GM18951 (cell line): ENCODE data around the gene TMEM158.

ENCODE experiments used
- POLR2A ChIP-seq: IDR thresholded peaks from 4 replicates; pipeline ENCODE4 v1.6.1; 2011; ENCODE audit warnings: mild to moderate bottlenecking; ENCODE audit not compliant: insufficient read length, insufficient read depth; ENCODE audit errors: extremely low read depth
- in situ Hi-C: fragments of 300-500 bp; cut with MboI; formaldehyde crosslinking; loops from one replicate; pipeline ENCODE4 v1.12.0; 2022; ENCODE audit warnings: low sequenced_read_pairs, mixed read lengths, inconsistent platforms; ENCODE audit not compliant: unreplicated experiment

Gene TMEM158

GRCh38 chr3:45226206-45226915 lies at the start of gene TMEM158:
TSS of gene TMEM158 (minus strand) at chr3:45226287. CDS start at chr3:45226027, 260 bp downstream.
- in situ Hi-C loops: no loop called here
- TF ChIP-seq POLR2A: no peak

- in situ Hi-C loops: no loop called here
- TF ChIP-seq POLR2A: no peak
Observed at GRCh38 chr3:45275006-45275704, 49.1 kb upstream of the TMEM158 start.

DNA sequence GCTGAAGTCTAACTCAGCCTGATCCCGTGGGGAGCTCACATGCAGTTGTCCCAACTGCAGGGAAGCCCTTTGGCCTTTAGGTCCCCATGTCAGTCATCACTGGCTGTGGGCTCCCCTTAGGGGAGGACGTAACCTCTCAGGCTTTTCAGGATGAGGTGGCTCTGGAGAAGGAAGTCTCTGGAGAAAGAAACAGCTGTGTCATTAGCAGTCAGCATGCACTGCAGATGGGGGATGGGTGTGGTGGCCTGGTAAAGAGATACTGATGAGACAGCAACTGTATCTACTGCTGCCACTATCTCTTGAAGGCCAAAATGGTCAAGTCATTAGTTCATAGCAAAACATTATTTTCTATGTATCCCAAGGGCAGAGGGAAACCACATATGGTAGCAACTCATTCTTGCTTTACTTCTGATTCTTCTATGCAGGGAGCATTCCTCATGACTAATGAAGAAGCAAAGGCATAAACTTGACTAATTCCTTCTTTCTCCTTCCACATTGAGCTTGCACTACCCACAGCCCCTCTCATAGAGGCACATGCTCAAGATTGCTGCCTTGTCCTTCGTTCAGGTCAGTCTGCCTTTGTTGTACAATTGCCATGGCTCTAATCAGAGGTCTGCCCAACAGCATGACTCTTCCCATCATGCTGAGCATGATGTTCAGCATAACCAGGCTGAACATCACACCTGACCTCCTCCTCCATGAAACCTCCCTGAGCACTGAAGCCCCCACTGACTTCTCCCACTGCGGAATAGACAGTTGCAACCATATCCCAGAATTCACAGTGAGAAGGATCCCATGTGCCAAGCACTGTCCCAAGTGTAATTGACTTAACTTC lies 47.8 kb upstream of the TMEM158 start:
- TF ChIP-seq POLR2A: no peak
- in situ Hi-C loops: no loop called here

GRCh38 chr3:45272828-45273470 lies 46.9 kb upstream of the TMEM158 start:
- no peak for TF ChIP-seq POLR2A

GRCh38 chr3:45272032-45272810 lies 46.1 kb upstream of the TMEM158 start:
- in situ Hi-C loops: no loop called here
- no peak for TF ChIP-seq POLR2A

More at GRCh38 chr3:45272828-45273470, 46.9 kb upstream of the TMEM158 start:
- in situ Hi-C loops: no loop called here

GRCh38 chr3:45269952-45270351 lies 43.9 kb upstream of the TMEM158 start:
- in situ Hi-C loops: no loop called here
- no peak for TF ChIP-seq POLR2A

DNA sequence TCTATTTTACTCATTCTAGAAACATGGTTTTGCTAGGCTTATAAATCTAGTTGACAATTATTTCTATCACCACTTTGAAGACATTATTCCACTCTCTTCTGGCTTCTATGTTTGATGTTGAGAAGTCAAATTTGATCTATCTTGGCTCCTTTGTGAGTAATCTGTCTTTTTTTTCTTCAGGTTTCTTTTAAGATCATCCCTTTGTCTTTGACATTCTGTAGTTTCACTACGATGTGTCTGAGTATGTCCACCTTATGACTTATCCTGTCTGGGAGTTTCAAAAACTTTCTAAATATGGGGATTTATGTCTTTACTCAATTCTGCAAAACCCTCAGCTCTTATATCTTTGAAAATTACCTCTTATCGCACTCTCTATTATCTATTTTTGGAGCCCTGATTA lies 41.0 kb upstream of the TMEM158 start:
- in situ Hi-C loops: no loop called here
- TF ChIP-seq POLR2A: no peak

GRCh38 chr3:45261333-45262110 lies 35.4 kb upstream of the TMEM158 start:
- TF ChIP-seq POLR2A: no peak
- in situ Hi-C loops: no loop called here

DNA sequence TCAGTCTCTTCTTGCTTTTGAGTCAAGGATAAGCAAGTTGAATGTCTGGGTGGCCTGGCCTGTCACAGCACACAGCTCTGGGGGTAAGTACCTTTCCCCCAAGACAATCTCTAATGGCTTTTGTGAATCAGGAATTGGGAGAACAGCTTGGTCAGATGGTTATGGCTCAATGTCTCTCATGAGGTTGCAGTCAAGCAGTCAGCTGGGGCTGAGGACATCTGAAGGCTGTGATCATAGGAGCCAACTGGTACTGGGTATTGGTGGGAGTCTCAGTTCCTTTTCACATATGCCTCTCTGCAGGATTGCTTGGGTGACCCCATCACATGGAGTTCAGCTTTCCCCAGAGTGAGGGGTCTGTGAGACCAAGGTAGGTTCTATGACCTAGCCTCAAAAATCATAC lies 33.0 kb upstream of the TMEM158 start:
- no peak for TF ChIP-seq POLR2A
- in situ Hi-C loops: no loop called here

GRCh38 chr3:45258317-45258716 lies 32.2 kb upstream of the TMEM158 start:
- in situ Hi-C loops: no loop called here
- TF ChIP-seq POLR2A: no peak

GRCh38 chr3:45253316-45253715 lies 27.2 kb upstream of the TMEM158 start:
- TF ChIP-seq POLR2A: no peak

More at GRCh38 chr3:45253316-45253715, 27.2 kb upstream of the TMEM158 start:
- in situ Hi-C loops: no loop called here
